Lung (tissue), 12 donors: ENCODE measurements around the gene ZFTA. TPM values are rescaled to one million over a fixed set of nuclear protein-coding genes. Genes with fewer than 3 reads are reported as not detected.

Experiments
- ATAC-seq: fragments of 200-7000 bp; cut with Tn5 transposase; one replicate; pipeline ENCODE4 v1.9.1; 2020; ENCODE audit warnings: moderate number of reproducible peaks; ENCODE audit not compliant: insufficient read depth, low FRiP score
- DNase-seq, 3 donors: peaks; one replicate each; pipeline ENCODE4 v3.0.0-alpha.2; 2013 to 2017
- H3K27ac ChIP-seq, 2 donors: one replicate each; pipeline ENCODE4 v1.5.1; 2013; ENCODE audit warnings: mild to moderate bottlenecking in 2 of 2, moderate library complexity in 2 of 2, control low read depth in 1 of 2, inconsistent platforms in 1 of 2, low read depth in 1 of 2, low read length in 1 of 2
- H3K27me3 ChIP-seq, 3 donors: one replicate each; pipeline ENCODE4 v1.5.1; 2013; ENCODE audit warnings: low read length in 2 of 3; ENCODE audit not compliant: control insufficient read depth in 3 of 3, insufficient read depth in 3 of 3
- H3K36me3 ChIP-seq, 4 donors: one replicate each; pipeline ENCODE4 v1.5.1; 2013; ENCODE audit warnings: low read length in 4 of 4, mild to moderate bottlenecking in 1 of 4, moderate library complexity in 1 of 4; ENCODE audit not compliant: control insufficient read depth in 4 of 4, insufficient read depth in 4 of 4
- H3K4me1 ChIP-seq, 5 donors: one replicate each; pipeline ENCODE4 v1.5.1; 2013; ENCODE audit warnings: low read length in 5 of 5, mild to moderate bottlenecking in 2 of 5, moderate library complexity in 1 of 5; ENCODE audit not compliant: control insufficient read depth in 5 of 5, insufficient read depth in 5 of 5
- H3K4me3 ChIP-seq: one replicate; pipeline ENCODE4 v1.5.1; 2013; ENCODE audit warnings: mild to moderate bottlenecking, control low read depth, moderate library complexity
- H3K9ac ChIP-seq, 2 donors: one replicate each; pipeline ENCODE4 v1.5.1; 2013; ENCODE audit warnings: low read length in 2 of 2, control low read depth in 1 of 2; ENCODE audit not compliant: insufficient read depth in 1 of 2
- H3K9me3 ChIP-seq, 4 donors: one replicate each; pipeline ENCODE4 v1.5.1; 2013; ENCODE audit warnings: low read length in 3 of 4, mild to moderate bottlenecking in 1 of 4, moderate library complexity in 1 of 4; ENCODE audit not compliant: control insufficient read depth in 4 of 4, insufficient read depth in 3 of 4
- CTCF ChIP-seq: IDR thresholded peaks from 2 replicates; pipeline ENCODE4 v1.5.1; 2012; ENCODE audit warnings: mild to moderate bottlenecking; ENCODE audit errors: control extremely low read depth, extremely low read depth
- WGBS, 2 donors: extraction: QIAGEN DNeasy Blood & Tissue Kit; methylation state at CpG; one replicate each; pipeline ENCODE4 v1.1.7; 2013; 5-methylcytosine and 5-hydroxymethylcytosine counted together
- polyA plus RNA-seq, 2 donors: library from polyadenylated mRNA; stranded (reverse); fragments of 200-250 nt; gene quantifications; one replicate each; pipeline ENCODE4 v1.2.1, GENCODE V29; 2013
- total RNA-seq, 2 donors: library from RNA; depleted of rRNA in 1 of 2; stranded (reverse); fragments of >200 nt in 1 of 2; gene quantifications; one replicate each; pipeline ENCODE4 v1.2.1, GENCODE V29; 2014 to 2021
- donor health status: control.
- donor health status: control.
- donor health status: Bipolar disorder and iron deficiency.
- donor health status: healthy.
- donor health status: DM: yes; HTN: yes; CAD: no.

The ZFTA gene
- total and polyA plus RNA-seq, 4 donors = 4.1 to 21.8 (median 6.7) TPM

- DNase-seq (no peak), ATAC-seq (no peak)
- peaks cover 0 to 50% (median 9%) of the 10 kb centered on the region in 5 donors for H3K4me1 ChIP-seq
- H3K4me3 ChIP-seq = no peak overlapping the region
- no peak for TF ChIP-seq CTCF
- H3K27ac ChIP-seq = no peak overlapping the region
- peaks cover 0 to 10% (median 3%) of the 10 kb centered on the region in 4 donors for H3K36me3 ChIP-seq
- H3K27me3 ChIP-seq = no peaks in the 10 kb centered on the region
- H3K9me3 ChIP-seq = no peaks in the 10 kb centered on the region
- 89 to 90% methylated on average over 23 of the region's 23 CpGs for WGBS, 2 donors
- no peak overlapping the region for H3K9ac ChIP-seq
Observed at GRCh38 chr11:63764340-63764678, 4.3 kb downstream of the ZFTA start.

- TF ChIP-seq CTCF = no peak
- 85 to 92% methylated on average over 73 to 82 of the region's 82 CpGs for WGBS, 2 donors
- H3K4me3 ChIP-seq = no peak overlapping the region
- no peak overlapping the region for H3K9ac ChIP-seq
- peaks cover 0 to 48% (median 9%) of the 10 kb centered on the region in 5 donors for H3K4me1 ChIP-seq
- no peak overlapping the region for H3K27ac ChIP-seq
- H3K36me3 ChIP-seq = peaks cover 0 to 11% (median 3%) of the 10 kb centered on the region in 4 donors
- H3K27me3 ChIP-seq = no peaks in the 10 kb centered on the region
- DNase-seq = peak; percentile 48 to 49 (median 48)
- H3K9me3 ChIP-seq = no peaks in the 10 kb centered on the region
- ATAC-seq = no peak
Observed at GRCh38 chr11:63763496-63764339, 4.9 kb downstream of the ZFTA start.

- Histone ChIP-seq H3K9me3 (no peaks in the 10 kb centered on the region), H3K27me3 (no peaks in the 10 kb centered on the region), H3K9ac (no peak overlapping the region), H3K4me3 (peak overlapping the region; percentile 1), H3K27ac (no peak overlapping the region), H3K4me1 (peaks cover 0 to 48% (median 9%) of the 10 kb centered on the region in 5 donors), H3K36me3 (peaks cover 2 to 12% (median 3%) of the 10 kb centered on the region in 4 donors)
- DNase-seq = peak; percentile 86 to 92 (median 89)
- ATAC-seq = no peak
- 67 to 82% methylated on average over 89 to 96 of the region's 96 CpGs for WGBS, 2 donors
- no peak for TF ChIP-seq CTCF
Observed at GRCh38 chr11:63762654-63763495, 5.7 kb downstream of the ZFTA start.
